Endothelial cell of umbilical vein (primary cell): ENCODE results near the gene ZNF568.

ENCODE experiments used
- CTCF ChIP-seq, 2 donors: IDR thresholded peaks; 1 replicate in 1 of 2; 2 replicates in 1 of 2; pipeline ENCODE4 v1.5.1; 2011; ENCODE audit warnings: low read length in 2 of 2, mild to moderate bottlenecking in 2 of 2, moderate library complexity in 2 of 2, control low read depth in 1 of 2, inconsistent platforms in 1 of 2, low read depth in 1 of 2; ENCODE audit not compliant: insufficient read depth in 1 of 2; ENCODE audit errors: extremely low read depth in 1 of 2
- EZH2 ChIP-seq: IDR thresholded peaks from 2 replicates; pipeline ENCODE4 v1.6.1; 2012; ENCODE audit warnings: borderline replicate concordance, low read depth, mild to moderate bottlenecking, moderate library complexity, low read length, inconsistent platforms; ENCODE audit not compliant: severe bottlenecking
- FOS ChIP-seq: IDR thresholded peaks from 2 replicates; pipeline ENCODE4 v1.6.1; 2011; ENCODE audit warnings: mild to moderate bottlenecking, low read length, moderate library complexity, borderline replicate concordance; ENCODE audit not compliant: insufficient read depth
- GATA2 ChIP-seq: IDR thresholded peaks from 2 replicates; pipeline ENCODE4 v1.7.0; 2011; ENCODE audit warnings: low read depth, mild to moderate bottlenecking, moderate library complexity, mixed read lengths, low read length; ENCODE audit not compliant: insufficient read length, insufficient read depth
- JUN ChIP-seq: IDR thresholded peaks from 2 replicates; pipeline ENCODE4 v1.6.1; 2011; ENCODE audit warnings: borderline replicate concordance, low read depth; ENCODE audit not compliant: insufficient read length, insufficient read depth
- MAX ChIP-seq: IDR thresholded peaks from 2 replicates; pipeline ENCODE4 v1.6.1; 2011; ENCODE audit not compliant: insufficient read depth, insufficient read length
- MYC ChIP-seq: IDR thresholded peaks from one replicate; pipeline ENCODE4 v1.6.1; 2011; ENCODE audit warnings: mild to moderate bottlenecking, low read depth, low read length
- POLR2A ChIP-seq: IDR thresholded peaks from 2 replicates; pipeline ENCODE4 v1.6.1; 2012; ENCODE audit warnings: low read depth, mild to moderate bottlenecking, control low read depth, low read length
- POLR2AphosphoS5 ChIP-seq: IDR thresholded peaks from 2 replicates; pipeline ENCODE4 v1.6.1; 2012; ENCODE audit warnings: low read depth, mild to moderate bottlenecking, control low read depth, low read length, moderate library complexity; ENCODE audit not compliant: insufficient read depth

- TF ChIP-seq CTCF (IDR thresholded peaks at IDR 0.05; ENCODE audit: extremely low read depth in 1 of 2, insufficient read depth in 1 of 2, low read depth in 1 of 2, low read length in 2 of 2) = peak; percentile 63 to 80
- TF ChIP-seq POLR2AphosphoS5 = no peak
- no peak for TF ChIP-seq POLR2A
- TF ChIP-seq MYC = no peak
- no peak for TF ChIP-seq EZH2
- TF ChIP-seq MAX = no peak
- no peak for TF ChIP-seq JUN
- no peak for TF ChIP-seq GATA2
- TF ChIP-seq FOS = no peak
Measured at GRCh38 chr19:36915992-36916830, at the start of gene ZNF568, which contains the start of gene ZNF829.
